SK-N-SH treated with all-trans-retinoic acid at 6 μM for 48 hours (cell line): ENCODE data around the gene OPA1.

Experiments
- ATAC-seq: fragments of 200-7000 bp; cut with Tn5 transposase; 3 replicates; pipeline ENCODE4 v1.9.1; 2020; ENCODE audit warnings: mild to moderate bottlenecking, moderate library complexity
- ARNTL ChIP-seq: fragments of 450-650 bp; formaldehyde crosslinking; IDR thresholded peaks from 2 replicates; pipeline ENCODE4 v1.5.0; 2020; ENCODE audit warnings: low read depth, mild to moderate bottlenecking, moderate library complexity, borderline replicate concordance
- CSDC2 ChIP-seq: fragments of 250-450 bp; sonication (Bioruptor Pico); IDR thresholded peaks from 2 replicates; pipeline ENCODE4 v1.5.0; 2020; ENCODE audit warnings: mild to moderate bottlenecking, moderate library complexity
- ESRRG ChIP-seq: fragments of 250-450 bp; sonication (Bioruptor Pico); IDR thresholded peaks from 2 replicates; pipeline ENCODE4 v1.6.1; 2021; ENCODE audit warnings: mild to moderate bottlenecking
- GLIS3 ChIP-seq: fragments of 250-450 bp; sonication (Bioruptor Pico); IDR thresholded peaks from 2 replicates; pipeline ENCODE4 v1.5.0; 2020; ENCODE audit warnings: mild to moderate bottlenecking, moderate library complexity
- ISL1 ChIP-seq: fragments of 250-450 bp; sonication (Bioruptor Pico); IDR thresholded peaks from 2 replicates; pipeline ENCODE4 v2.1.2; 2022; ENCODE audit warnings: mild to moderate bottlenecking, moderate library complexity
- PPARA ChIP-seq: fragments of 250-450 bp; sonication (Bioruptor Pico); IDR thresholded peaks from 2 replicates; pipeline ENCODE4 v1.5.0; 2020; ENCODE audit warnings: mild to moderate bottlenecking, borderline replicate concordance
- RARB ChIP-seq: fragments of 250-450 bp; sonication (Bioruptor Pico); IDR thresholded peaks from 2 replicates; pipeline ENCODE4 v1.8.0; 2021; ENCODE audit warnings: mild to moderate bottlenecking, moderate library complexity
- TCF4 ChIP-seq: fragments of 250-450 bp; sonication (Bioruptor Pico); IDR thresholded peaks from 2 replicates; pipeline ENCODE4 v1.8.0; 2021; ENCODE audit warnings: mild to moderate bottlenecking, moderate library complexity, borderline replicate concordance
- ZC3H10 ChIP-seq: fragments of 250-450 bp; sonication (Bioruptor Pico); IDR thresholded peaks from 2 replicates; pipeline ENCODE4 v1.5.1; 2021; ENCODE audit warnings: mild to moderate bottlenecking, moderate library complexity
- ZFP3 ChIP-seq: fragments of 250-450 bp; sonication (Bioruptor Pico); IDR thresholded peaks from 2 replicates; pipeline ENCODE4 v1.5.0; 2020; ENCODE audit warnings: mild to moderate bottlenecking, moderate library complexity
- ZFP30 ChIP-seq: fragments of 450-650 bp; formaldehyde crosslinking; IDR thresholded peaks from 2 replicates; pipeline ENCODE4 v1.5.0; 2022; ENCODE audit warnings: mild to moderate bottlenecking, moderate library complexity
- ZNF565 ChIP-seq: fragments of 450-650 bp; formaldehyde crosslinking; conservative IDR thresholded peaks from 2 replicates; pipeline ENCODE4 v1.5.0; 2020; ENCODE audit warnings: low read depth, mild to moderate bottlenecking, moderate library complexity
- ZNF70 ChIP-seq: fragments of 450-650 bp; formaldehyde crosslinking; IDR thresholded peaks from 2 replicates; pipeline ENCODE4 v1.5.0; 2020; ENCODE audit warnings: mild to moderate bottlenecking, moderate library complexity
- ZNF8 ChIP-seq: fragments of 450-650 bp; formaldehyde crosslinking; IDR thresholded peaks from 2 replicates; pipeline ENCODE4 v1.5.0; 2020; ENCODE audit warnings: mild to moderate bottlenecking, moderate library complexity
- TF ChIP-seq, protein P1 (sequence below): fragments of 250-450 bp; sonication (Bioruptor Pico); IDR thresholded peaks from 2 replicates; pipeline ENCODE4 v1.8.0; 2020; ENCODE audit warnings: mild to moderate bottlenecking, moderate library complexity, borderline replicate concordance
- TF ChIP-seq, protein P2 (sequence below): fragments of 250-450 bp; sonication (Bioruptor Pico); IDR thresholded peaks from 2 replicates; pipeline ENCODE4 v1.5.1; 2020; ENCODE audit warnings: low read depth, mild to moderate bottlenecking, moderate library complexity
- TF ChIP-seq, protein P3 (sequence below): fragments of 250-450 bp; sonication (Bioruptor Pico); IDR thresholded peaks from 2 replicates; pipeline ENCODE4 v1.5.0; 2020; ENCODE audit warnings: mild to moderate bottlenecking, moderate library complexity
- TF ChIP-seq, protein P4 (sequence below): fragments of 250-450 bp; sonication (Bioruptor Pico); IDR thresholded peaks from 2 replicates; pipeline ENCODE4 v1.8.0; 2021; ENCODE audit warnings: low read depth, mild to moderate bottlenecking, moderate library complexity, borderline replicate concordance

OPA1 gene

DNA sequence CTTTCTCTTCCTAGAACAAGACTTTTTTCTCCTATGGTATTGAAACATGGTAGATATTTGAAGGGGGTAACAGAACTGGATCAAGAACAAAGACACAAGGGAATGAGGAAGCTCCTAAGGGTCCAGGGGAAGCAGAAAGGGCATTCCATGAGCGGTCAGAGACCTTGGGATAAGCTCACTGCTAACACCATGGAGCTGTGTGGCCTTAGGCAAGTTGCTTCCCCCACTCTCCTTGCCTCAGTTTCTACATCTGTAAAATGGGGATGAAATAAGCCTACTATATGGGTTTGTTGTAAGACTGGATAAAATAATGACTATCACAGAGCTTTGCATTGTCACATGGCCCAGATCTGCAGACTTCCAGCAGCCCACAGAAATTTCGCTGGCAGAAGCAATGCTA lies 139.8 kb downstream of the OPA1 start:
- no peak for ATAC-seq
- TF ChIP-seq CSDC2 (CRISPR knock-in tag) (no peak), TCF4 (no peak), ESRRG (CRISPR knock-in tag) (no peak), ZFP30 (CRISPR knock-in tag) (no peak), RARB (CRISPR knock-in tag) (no peak)

DNA sequence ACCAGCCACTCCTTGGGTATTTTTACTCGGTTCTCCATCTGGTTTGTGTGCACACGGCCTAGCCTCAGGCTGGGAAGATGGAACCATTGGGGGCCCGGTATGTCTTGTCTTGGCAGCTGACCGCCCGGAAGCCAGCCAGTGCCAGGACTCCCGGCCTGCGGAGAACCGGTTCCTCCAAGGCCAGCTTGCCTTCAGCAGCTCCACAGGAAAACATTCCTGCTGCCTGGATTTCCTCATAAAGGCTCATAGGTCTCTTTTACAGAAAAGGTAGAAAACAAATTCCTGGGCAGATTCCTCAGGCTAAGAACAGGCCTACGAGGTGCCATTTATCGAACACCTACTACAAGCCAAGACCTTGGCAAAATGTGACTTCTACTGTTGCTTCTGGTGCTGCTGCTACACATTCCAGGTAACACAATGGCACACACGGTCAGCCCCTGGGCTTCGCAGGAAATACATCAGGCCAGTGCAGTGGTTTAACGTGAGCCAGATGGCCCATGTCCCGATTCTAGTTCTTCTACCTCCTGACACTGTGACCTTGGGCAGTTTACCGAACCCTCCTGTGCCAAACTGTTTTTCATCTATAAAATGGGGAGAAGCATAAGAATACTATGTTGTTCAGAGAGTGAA lies 141.8 kb downstream of the OPA1 start:
- TF ChIP-seq ZFP30 (CRISPR knock-in tag): no peak
- TF ChIP-seq, protein P1, sequence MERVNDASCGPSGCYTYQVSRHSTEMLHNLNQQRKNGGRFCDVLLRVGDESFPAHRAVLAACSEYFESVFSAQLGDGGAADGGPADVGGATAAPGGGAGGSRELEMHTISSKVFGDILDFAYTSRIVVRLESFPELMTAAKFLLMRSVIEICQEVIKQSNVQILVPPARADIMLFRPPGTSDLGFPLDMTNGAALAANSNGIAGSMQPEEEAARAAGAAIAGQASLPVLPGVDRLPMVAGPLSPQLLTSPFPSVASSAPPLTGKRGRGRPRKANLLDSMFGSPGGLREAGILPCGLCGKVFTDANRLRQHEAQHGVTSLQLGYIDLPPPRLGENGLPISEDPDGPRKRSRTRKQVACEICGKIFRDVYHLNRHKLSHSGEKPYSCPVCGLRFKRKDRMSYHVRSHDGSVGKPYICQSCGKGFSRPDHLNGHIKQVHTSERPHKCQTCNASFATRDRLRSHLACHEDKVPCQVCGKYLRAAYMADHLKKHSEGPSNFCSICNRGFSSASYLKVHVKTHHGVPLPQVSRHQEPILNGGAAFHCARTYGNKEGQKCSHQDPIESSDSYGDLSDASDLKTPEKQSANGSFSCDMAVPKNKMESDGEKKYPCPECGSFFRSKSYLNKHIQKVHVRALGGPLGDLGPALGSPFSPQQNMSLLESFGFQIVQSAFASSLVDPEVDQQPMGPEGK (CRISPR knock-in tag): no peak
- no peak for TF ChIP-seq ZNF565 (CRISPR knock-in tag)
- no peak for TF ChIP-seq GLIS3 (CRISPR knock-in tag)
- TF ChIP-seq, protein P2, sequence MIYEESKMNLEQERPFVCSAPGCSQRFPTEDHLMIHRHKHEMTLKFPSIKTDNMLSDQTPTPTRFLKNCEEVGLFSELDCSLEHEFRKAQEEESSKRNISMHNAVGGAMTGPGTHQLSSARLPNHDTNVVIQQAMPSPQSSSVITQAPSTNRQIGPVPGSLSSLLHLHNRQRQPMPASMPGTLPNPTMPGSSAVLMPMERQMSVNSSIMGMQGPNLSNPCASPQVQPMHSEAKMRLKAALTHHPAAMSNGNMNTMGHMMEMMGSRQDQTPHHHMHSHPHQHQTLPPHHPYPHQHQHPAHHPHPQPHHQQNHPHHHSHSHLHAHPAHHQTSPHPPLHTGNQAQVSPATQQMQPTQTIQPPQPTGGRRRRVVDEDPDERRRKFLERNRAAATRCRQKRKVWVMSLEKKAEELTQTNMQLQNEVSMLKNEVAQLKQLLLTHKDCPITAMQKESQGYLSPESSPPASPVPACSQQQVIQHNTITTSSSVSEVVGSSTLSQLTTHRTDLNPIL: no peak
- TF ChIP-seq ZC3H10 (CRISPR knock-in tag): no peak
- no peak for TF ChIP-seq ARNTL (CRISPR knock-in tag)
- TF ChIP-seq ZFP3 (CRISPR knock-in tag): no peak
- no peak for TF ChIP-seq CSDC2 (CRISPR knock-in tag)
- TF ChIP-seq TCF4: no peak
- no peak for TF ChIP-seq ISL1 (CRISPR knock-in tag)
- TF ChIP-seq, protein P3, sequence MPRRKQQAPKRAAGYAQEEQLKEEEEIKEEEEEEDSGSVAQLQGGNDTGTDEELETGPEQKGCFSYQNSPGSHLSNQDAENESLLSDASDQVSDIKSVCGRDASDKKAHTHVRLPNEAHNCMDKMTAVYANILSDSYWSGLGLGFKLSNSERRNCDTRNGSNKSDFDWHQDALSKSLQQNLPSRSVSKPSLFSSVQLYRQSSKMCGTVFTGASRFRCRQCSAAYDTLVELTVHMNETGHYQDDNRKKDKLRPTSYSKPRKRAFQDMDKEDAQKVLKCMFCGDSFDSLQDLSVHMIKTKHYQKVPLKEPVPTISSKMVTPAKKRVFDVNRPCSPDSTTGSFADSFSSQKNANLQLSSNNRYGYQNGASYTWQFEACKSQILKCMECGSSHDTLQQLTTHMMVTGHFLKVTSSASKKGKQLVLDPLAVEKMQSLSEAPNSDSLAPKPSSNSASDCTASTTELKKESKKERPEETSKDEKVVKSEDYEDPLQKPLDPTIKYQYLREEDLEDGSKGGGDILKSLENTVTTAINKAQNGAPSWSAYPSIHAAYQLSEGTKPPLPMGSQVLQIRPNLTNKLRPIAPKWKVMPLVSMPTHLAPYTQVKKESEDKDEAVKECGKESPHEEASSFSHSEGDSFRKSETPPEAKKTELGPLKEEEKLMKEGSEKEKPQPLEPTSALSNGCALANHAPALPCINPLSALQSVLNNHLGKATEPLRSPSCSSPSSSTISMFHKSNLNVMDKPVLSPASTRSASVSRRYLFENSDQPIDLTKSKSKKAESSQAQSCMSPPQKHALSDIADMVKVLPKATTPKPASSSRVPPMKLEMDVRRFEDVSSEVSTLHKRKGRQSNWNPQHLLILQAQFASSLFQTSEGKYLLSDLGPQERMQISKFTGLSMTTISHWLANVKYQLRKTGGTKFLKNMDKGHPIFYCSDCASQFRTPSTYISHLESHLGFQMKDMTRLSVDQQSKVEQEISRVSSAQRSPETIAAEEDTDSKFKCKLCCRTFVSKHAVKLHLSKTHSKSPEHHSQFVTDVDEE (CRISPR knock-in tag): no peak
- TF ChIP-seq ZNF70 (CRISPR knock-in tag): no peak
- TF ChIP-seq, protein P4, sequence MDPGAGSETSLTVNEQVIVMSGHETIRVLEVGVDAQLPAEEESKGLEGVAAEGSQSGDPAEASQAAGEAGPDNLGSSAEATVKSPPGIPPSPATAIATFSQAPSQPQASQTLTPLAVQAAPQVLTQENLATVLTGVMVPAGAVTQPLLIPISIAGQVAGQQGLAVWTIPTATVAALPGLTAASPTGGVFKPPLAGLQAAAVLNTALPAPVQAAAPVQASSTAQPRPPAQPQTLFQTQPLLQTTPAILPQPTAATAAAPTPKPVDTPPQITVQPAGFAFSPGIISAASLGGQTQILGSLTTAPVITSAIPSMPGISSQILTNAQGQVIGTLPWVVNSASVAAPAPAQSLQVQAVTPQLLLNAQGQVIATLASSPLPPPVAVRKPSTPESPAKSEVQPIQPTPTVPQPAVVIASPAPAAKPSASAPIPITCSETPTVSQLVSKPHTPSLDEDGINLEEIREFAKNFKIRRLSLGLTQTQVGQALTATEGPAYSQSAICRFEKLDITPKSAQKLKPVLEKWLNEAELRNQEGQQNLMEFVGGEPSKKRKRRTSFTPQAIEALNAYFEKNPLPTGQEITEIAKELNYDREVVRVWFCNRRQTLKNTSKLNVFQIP (CRISPR knock-in tag): no peak
- no peak for TF ChIP-seq ZNF8
- ATAC-seq: no peak

DNA sequence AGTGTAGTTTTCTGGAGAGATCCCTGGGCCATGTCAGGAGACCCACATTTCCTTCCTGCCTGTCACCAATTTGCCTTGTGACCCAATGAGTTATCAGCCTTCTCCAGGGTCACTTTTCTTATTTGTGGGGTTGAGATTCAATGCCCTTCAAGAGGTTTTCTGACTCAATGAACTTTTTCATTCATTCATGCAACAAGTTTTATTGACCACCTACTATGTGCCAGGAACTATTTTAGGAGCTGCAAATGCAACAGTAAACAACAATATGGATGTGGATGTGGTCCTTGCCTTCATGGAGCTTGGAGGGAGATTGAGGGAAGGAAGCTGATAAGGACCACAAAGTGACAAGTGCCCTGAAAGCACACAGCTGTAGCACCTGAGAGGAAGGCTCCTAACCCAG lies 142.8 kb downstream of the OPA1 start:
- ATAC-seq: no peak

DNA sequence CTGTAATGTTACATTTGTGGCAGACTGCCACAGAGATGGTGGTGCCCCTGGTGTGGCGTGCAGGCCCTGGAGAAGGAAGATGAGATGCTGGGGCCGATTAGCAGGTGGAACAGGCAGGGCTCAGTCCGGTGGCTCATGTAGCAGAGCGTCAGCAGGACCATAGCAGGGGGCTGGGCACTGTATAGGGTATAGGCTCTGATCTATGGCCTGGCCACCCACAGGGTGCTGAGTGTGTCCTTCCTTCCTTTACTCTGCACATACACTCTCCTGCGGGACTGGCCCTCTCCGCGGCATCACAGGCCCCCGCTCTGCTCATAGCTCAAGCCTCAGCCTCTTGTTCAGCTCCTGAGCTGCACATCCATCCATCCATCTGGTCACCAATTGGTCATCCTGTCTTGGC lies 143.6 kb downstream of the OPA1 start:
- TF ChIP-seq ISL1 (CRISPR knock-in tag) (no peak), ARNTL (CRISPR knock-in tag) (no peak)
- ATAC-seq: no peak

More for the DNA sequence above, 142.8 kb downstream of the OPA1 start:
- TF ChIP-seq ISL1 (CRISPR knock-in tag) (no peak), TCF4 (no peak), CSDC2 (CRISPR knock-in tag) (no peak), PPARA (CRISPR knock-in tag) (no peak)
- TF ChIP-seq, protein P2: no peak
